C1 segment of cervical spinal cord (tissue), 14 donors: ENCODE data around the gene CYB561.

ENCODE experiments used
- DNase-seq, 14 donors: peaks; one replicate each; lab custom pipeline; 2025; lab: John Stamatoyannopoulos, UW

Gene CYB561

GRCh38 chr17:63414222-63414621 lies 31.9 kb downstream of the CYB561 start:
- no peak for DNase-seq

- no peak for DNase-seq
These were observed 33.0 kb downstream of the CYB561 start for GRCh38 chr17:63413128-63413527.

GRCh38 chr17:63412234-63412633 lies 33.9 kb downstream of the CYB561 start:
- no peak for DNase-seq

- no peak for DNase-seq
These were observed 38.3 kb downstream of the CYB561 start for GRCh38 chr17:63407741-63408330.

- DNase-seq = peak in 9 of 14 donors; percentile 10 to 43 (median 31)
These were observed 39.3 kb downstream of the CYB561 start for GRCh38 chr17:63406689-63407330.

GRCh38 chr17:63405741-63406261 lies 40.3 kb downstream of the CYB561 start:
- no peak for DNase-seq

- DNase-seq = no peak
These were observed 41.1 kb downstream of the CYB561 start for GRCh38 chr17:63405020-63405419.

- no peak for DNase-seq
These were observed 43.5 kb downstream of the CYB561 start for GRCh38 chr17:63402431-63403212.

- DNase-seq = peak in 1 of 14 donors; percentile 8
These were observed 46.2 kb downstream of the CYB561 start for GRCh38 chr17:63399856-63400255.

- DNase-seq = no peak
These were observed 46.8 kb downstream of the CYB561 start for GRCh38 chr17:63399316-63399715.

GRCh38 chr17:63398680-63399079 lies 47.4 kb downstream of the CYB561 start:
- no peak for DNase-seq

- no peak for DNase-seq
These were observed 50.9 kb downstream of the CYB561 start for GRCh38 chr17:63395075-63395805.

- DNase-seq = no peak
These were observed 56.0 kb downstream of the CYB561 start for GRCh38 chr17:63390090-63390489.

- no peak for DNase-seq
These were observed 58.3 kb downstream of the CYB561 start for GRCh38 chr17:63387656-63388340.

- DNase-seq = no peak
These were observed 63.3 kb downstream of the CYB561 start for GRCh38 chr17:63382826-63383225.
